Endometrial microvascular endothelial cells (primary cell): Measurements from ENCODE around the gene MMP14. TPM values are rescaled to one million over a fixed set of nuclear protein-coding genes. Genes with fewer than 3 reads are reported as not detected.
"Not testable (repeated sequence)": the region's sequence is repeated elsewhere in the genome, so short reads cannot be mapped to it uniquely, and the experiment has no call there.

Experiments
- in situ Hi-C: cut with HindIII; loops from 2 replicates; pipeline ENCODE4 v1.10.0; 2017; ENCODE audit warnings: low sequenced_read_pairs, low pct_unique_long_range_greater_than_20kb; ENCODE audit errors: inconsistent ontology term
- total RNA-seq: library from RNA; depleted of rRNA; stranded (reverse); fragments of >200 nt; gene quantifications from one replicate; pipeline ENCODE4 v1.2.3, GENCODE V29; 2015; ENCODE audit errors: inconsistent ontology term

MMP14 gene
- total RNA-seq, 1 donor from 2014 or later = 416 TPM

DNA sequence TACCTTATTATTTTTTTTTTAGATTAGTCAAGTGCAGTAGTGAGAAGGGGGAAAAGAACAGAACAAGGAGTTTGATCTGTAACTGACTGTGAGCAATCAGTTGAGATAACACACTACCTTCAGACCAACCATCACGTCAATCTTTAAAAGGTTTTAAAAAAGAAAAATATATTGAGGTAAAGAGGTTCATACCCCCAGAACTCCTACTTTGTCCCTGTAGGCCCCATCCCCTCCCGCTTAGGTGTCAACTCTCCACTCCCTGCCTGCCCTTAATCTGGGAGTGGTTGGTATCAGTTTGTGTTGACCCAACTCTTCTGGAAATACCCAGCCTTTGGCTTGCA, 16.2 kb downstream of the MMP14 start:
- in situ Hi-C loops = no loop called here

DNA sequence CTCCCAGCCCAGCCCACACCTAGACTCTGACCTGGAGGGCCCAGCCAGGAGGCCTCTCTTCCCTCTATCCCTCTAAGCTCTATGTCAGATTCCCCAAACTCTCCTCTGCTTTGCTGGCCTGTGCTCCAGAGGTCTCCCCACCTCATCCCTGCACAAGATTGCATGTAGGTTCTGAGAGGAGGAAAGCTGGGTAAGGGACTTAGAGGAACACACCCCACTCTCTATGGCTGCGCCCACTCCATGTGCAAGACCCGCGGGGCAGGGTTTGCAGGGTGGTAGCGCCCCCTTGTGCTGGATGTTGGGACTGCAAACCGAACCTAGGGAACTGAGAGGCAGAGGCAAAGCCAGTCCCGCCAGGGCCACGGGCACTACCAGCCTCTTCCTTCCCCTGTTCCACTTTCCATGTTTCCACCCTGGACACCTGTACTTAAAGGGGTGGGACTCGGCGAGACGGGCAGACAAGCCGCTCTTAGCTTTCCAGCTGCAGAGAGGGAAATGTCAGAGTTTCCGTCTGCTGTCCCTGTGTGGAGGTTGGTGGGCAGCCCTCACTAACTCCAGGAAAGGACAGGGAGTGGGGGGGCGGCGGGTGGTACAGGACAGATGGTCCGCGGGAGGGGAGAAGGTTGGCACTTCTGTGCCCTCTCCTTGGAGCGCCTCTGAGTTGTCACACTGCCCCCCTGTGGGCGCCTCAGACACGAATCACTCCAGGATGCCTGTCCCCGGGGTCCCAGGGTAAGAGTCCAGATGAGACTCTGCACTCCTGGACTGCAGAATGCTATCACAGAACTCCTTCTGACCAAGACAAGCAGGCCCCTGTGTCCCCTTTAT, 16.8 kb downstream of the MMP14 start:
- in situ Hi-C loops = no loop called here

DNA sequence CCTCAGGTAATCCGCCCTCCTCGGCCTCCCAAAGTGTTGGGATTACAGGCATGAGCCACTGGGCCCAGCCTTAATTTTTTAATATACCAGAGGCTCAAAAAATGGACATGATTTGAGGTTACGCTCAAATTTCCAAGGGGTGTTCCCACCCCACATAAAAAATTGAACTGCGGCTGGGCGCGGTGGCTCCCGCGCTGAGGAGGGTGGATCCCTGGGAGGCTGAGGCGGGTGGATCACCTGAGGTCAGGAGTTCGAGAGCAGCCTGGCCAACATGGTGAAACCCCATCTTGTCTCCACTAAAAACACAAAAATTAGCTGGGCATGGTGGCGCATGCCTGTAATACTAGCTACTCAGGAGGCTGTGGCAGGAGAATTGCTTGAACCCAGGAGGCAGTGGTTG, 17.9 kb downstream of the MMP14 start:
- in situ Hi-C loops = not testable (repeated sequence)

DNA sequence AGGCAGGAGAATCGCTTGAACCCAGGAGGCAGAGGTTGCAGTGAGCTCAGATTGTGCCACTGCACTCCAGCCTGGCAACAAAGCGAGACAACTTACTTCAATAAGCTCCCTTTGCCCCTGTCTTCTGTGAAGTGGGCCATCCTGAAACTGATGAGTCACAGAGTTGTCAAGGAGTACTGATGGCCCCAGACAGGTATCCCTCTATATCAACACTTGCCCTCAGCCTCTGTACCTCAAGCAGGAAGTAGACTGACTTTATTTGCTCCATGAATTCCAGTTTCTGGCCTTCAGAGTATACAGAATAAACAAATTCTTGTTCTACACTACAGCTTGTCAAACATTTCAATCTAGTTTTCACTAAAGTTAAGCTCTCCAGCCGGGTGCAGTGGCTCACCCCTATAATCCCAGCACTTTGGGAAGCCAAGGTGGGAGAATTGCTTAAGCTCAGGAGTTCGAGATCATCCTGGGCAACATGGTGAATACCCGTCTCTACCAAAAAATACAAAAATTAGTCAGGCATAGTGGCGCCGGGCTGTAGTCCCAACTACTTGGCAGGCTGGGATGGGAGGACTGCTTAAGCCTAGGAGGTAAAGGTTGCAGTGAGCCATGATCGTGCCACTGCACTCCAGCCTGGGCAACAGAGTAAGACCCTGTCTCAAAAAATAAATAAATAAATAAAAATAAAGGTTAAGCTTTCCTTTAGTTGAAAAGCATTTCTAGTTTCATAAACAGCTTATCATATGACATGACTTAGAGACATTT, 18.8 kb downstream of the MMP14 start:
- in situ Hi-C loops = no loop called here

DNA sequence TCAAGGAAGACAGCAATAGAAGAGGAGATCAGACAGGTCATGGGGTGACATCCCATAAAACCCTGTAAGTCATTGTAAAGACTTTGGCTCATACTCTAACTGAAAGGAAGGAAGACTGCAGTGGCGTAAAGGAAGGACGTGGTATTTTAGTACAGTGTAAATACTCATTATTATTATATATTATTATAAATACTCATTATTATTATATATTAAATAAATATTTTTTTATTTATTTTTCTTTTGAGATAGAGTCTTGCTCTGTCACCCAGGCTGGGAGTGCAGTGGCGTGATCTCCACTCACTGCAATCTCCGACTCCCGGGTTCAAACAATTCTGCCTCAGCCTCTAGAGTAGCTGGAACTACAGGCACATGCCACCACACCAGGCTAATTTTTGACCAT, 20.0 kb downstream of the MMP14 start:
- in situ Hi-C loops = no loop called here

DNA sequence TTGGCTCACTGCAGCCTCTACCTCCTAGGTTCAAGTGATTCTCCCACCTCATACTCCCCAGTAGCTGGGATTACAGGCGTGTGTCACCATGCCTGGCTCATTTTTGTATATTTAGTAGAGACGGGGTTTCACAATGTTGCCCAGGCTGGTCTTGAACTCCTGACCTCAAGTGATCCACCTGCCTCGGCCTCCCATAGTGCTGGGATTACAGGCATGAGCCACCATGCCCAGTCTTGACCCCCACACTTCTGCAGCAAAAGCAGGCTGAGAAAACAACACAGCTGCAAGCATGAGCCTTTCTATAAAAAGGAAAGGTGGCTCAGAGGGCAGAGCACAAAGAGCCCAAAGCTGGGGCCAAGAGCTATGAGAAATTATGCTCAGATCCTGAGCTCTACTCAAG, 24.0 kb downstream of the MMP14 start:
- in situ Hi-C loops = not testable (repeated sequence)

DNA sequence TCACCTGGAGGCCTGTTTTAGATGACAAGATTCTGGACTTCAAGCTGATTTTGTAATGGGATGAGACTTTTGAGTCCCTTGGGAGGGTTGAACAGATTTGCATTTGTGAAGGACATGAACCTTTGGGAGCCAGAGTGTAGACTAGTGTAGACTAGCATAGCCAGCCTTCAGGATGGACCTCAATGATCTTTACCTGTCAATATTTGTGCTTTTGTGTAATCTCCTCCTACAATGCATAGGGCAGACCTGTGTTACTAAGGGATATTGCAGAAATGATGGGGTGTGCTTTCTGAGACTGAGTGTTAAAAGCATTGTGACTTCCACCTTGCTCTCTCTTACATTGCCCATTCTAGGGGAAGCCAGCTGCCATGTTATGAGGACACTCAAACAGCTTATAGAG, 25.3 kb downstream of the MMP14 start:
- in situ Hi-C loops = no loop called here

DNA sequence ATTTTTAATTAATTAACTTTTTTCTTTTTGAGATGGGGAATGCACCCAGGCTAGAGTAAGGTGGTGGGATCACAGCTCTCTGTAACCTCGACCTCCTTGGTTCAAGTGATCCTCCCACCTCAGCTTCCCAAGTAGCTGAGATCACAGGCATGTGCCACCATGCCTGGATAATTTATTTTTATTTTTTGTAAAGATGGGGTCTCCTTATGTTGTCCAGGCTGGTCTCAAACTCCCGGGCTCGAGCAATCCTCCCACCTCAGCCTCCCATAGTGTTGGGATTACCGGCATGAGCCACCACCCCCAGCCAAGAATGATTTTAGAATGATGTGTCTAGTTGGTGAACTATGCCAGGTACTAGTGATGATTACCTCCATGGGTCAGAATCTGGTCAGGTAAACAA, 28.6 kb downstream of the MMP14 start:
- in situ Hi-C loops = no loop called here

DNA sequence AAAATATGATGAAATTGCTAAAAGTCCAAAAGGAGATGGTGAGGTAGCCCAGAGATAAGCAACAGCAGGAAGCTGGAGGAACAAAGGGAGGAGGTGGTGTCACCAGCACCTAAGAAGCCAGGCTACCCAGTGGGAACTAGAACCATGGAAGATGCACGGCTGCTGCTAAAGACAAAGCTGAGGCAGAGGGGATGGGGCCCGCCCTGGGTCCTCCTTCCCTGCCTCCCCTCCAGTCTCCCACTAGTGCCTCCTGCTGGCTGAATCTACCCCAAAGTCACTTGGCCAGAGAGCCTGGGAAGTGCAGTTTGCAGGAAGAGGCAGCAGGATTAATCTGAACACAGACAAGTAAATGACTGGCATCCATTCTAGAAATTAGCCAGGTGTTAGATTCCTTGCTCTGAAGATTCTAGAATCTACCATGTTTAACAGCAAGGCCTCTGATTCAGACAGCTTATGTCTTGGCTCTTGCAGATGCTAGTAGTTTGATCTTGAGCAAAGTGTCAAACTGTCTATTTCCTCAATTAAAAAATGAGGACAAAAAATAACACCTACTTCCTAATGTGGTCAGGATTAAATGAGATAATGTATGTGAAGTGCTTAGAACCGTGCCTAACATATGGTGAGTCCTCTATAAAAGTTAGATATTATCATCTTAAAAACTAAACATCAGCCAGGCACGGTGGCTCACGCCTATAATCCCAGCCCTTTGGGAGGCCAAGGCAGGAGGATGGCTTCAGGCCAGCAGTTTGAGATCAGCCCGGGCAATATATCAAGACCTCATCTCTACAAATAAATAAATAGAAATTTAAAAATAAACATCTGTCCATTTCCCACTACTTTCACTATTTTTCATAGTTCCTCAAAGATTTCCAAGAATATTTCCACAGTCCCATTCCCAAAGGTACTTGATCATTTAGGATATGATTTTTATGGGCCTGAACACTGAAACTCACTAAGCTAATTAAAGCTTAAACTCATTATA, 29.3 kb downstream of the MMP14 start:
- in situ Hi-C loops = no loop called here

DNA sequence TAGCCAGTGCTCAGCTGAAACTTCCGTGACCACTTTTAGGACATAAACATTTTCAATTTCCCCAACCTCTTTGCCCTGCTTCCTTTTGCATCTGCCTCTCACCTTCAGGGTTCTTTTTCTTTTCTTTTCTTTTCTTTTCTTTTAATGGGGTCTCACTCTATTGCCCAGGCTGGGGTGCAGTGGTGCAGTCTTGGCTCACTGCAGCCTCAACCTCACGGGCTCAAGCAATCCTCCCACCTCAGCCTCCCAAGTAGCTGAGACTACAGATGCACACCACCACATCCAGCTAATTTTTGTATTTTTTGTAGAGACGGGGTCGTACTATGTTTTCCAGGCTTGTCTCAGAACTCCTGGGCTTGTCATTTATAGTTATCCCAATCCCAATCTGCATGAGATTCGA, 30.5 kb downstream of the MMP14 start:
- in situ Hi-C loops = no loop called here

DNA sequence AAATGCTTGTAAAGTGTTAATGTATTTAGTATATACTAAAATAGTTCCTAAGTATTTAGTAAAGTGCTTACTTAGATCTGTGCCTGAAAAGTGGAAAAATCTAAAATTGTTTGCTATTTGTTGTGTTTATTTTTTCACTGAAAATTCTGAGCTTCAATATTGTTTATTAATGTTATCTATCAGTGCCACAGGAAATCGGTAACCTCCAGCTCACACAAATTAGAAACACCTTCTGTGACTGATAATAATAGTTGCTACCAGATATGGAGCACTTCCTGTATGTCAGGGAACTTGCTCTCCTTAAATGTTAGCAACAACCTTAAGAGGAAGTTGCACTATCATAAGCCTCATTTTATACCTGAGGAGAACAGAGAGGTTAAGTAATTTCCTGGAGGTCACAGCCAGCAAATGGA, 34.4 kb downstream of the MMP14 start:
- in situ Hi-C loops = no loop called here

DNA sequence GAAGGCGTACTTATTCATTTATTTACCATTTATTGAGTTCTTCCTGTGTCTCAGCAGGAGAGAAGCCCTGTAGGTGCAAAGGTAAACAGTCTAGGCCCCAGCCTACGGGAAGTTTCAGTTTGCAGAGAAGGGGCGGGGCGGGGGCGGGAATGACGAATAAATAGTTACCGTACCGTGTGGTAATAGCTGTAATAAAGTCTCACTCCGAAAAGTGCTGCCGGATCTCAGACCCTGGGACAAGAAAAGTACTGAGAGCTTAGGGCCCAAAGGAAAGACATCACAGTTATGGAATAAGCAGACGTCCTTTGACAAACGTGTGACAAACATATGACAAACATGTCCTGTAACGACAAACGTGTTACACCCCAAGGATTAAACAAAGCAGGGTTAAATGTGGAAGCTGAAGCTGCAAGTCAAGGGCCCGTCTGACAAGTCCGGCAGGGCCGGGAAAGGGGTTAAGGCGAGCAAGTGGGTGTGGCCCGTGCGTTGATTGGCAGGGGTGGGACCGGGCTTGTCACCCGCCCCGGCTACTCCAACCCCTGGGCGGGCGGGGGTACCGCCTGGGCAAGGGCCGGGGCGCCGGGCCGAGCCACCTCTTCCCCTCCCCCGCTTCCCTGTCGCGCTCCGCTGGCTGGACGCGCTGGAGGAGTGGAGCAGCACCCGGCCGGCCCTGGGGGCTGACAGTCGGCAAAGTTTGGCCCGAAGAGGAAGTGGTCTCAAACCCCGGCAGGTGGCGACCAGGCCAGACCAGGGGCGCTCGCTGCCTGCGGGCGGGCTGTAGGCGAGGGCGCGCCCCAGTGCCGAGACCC, 35.0 kb downstream of the MMP14 start, which contains the start of gene LRP10:
LRP10 (plus strand) TSS at position 517 of the 809 bp plus-strand sequence. CDS start 564 bp downstream, outside the sequence.
- in situ Hi-C loops = no loop called here

DNA sequence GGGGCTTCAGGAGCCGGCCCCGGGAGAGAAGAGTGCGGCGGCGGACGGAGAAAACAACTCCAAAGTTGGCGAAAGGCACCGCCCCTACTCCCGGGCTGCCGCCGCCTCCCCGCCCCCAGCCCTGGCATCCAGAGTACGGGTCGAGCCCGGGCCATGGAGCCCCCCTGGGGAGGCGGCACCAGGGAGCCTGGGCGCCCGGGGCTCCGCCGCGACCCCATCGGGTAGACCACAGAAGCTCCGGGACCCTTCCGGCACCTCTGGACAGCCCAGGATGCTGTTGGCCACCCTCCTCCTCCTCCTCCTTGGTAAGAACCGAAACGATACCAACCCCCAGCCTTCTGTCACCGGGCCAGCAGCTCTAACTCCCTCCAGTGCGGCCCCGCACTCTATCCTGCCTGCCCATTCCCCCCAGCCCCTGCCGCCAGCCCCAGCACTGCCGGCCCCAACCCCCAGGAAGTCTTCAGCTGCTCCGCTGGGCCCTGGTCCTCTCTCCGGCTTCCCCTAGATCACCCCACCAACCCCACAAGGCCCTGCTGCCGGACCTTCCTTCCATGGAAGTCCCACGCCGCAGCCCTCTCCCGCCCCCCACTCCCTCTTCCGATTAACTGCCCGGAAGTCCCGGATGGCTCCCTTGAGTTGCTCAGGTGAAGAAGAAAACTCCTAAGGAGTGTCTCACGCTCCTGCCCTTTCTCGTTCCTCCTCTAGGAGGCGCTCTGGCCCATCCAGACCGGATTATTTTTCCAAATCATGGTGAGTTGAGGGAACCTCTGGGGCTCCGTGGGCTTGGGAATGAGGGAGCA, 35.8 kb downstream of the MMP14 start:
- in situ Hi-C loops = no loop called here

DNA sequence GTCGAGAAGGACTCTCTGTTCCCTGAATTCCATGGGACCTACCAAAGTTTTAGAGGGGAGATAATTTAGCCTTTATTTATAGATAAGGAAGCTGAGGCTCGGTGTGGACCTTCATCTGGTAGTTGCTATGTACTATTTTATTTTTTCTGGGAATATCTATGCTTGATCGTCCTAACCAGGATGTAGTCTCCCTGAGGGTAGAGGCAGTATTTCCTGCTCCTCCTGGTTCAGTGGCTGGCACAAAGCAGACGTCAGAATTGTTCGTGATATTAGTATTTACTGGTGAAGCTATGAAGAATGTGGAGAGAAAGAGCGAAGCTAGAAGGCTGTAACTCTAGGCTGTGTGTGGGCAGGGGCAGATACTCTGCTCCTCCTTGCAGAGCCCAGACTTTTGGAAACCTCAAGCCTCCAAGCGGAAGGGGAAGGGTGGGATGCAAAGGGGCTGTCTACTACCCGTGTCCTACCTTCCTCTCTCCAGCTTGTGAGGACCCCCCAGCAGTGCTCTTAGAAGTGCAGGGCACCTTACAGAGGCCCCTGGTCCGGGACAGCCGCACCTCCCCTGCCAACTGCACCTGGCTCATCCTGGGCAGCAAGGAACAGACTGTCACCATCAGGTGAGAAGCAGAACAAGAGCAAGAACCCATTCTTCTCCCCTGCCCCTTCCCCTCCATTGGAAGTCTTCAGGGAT, 36.6 kb downstream of the MMP14 start:
- in situ Hi-C loops = no loop called here

DNA sequence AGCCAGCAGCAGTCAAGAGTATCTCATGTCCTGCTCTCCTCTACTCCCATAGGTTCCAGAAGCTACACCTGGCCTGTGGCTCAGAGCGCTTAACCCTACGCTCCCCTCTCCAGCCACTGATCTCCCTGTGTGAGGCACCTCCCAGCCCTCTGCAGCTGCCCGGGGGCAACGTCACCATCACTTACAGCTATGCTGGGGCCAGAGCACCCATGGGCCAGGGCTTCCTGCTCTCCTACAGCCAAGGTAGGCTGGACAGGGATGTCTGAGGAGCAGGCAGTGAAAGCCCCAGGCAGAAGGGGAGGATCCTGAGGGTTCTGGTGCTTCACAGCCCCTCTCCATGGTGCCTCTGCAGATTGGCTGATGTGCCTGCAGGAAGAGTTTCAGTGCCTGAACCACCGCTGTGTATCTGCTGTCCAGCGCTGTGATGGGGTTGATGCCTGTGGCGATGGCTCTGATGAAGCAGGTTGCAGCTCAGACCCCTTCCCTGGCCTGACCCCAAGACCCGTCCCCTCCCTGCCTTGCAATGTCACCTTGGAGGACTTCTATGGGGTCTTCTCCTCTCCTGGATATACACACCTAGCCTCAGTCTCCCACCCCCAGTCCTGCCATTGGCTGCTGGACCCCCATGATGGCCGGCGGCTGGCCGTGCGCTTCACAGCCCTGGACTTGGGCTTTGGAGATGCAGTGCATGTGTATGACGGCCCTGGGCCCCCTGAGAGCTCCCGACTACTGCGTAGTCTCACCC, 38.8 kb downstream of the MMP14 start:
- in situ Hi-C loops = no loop called here

DNA sequence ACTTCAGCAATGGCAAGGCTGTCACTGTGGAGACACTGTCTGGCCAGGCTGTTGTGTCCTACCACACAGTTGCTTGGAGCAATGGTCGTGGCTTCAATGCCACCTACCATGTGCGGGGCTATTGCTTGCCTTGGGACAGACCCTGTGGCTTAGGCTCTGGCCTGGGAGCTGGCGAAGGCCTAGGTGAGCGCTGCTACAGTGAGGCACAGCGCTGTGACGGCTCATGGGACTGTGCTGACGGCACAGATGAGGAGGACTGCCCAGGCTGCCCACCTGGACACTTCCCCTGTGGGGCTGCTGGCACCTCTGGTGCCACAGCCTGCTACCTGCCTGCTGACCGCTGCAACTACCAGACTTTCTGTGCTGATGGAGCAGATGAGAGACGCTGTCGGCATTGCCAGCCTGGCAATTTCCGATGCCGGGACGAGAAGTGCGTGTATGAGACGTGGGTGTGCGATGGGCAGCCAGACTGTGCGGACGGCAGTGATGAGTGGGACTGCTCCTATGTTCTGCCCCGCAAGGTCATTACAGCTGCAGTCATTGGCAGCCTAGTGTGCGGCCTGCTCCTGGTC, 39.4 kb downstream of the MMP14 start:
- in situ Hi-C loops = no loop called here
